Measurements from ENCODE around the gene SMIM22.
"Not testable (repeated sequence)": the region's sequence is repeated elsewhere in the genome, so short reads cannot be mapped to it uniquely, and the experiment has no call there.

SMIM22 gene

GRCh38 chr16:4769306-4769638, 25.9 kb upstream of the SMIM22 start:
- DNase-seq: no peak

- no peak for DNase-seq
Measured at GRCh38 chr16:4771646-4772045, 23.5 kb upstream of the SMIM22 start.

GRCh38 chr16:4772351-4772750, 22.8 kb upstream of the SMIM22 start:
- no peak for DNase-seq

- DNase-seq: no peak
Measured at GRCh38 chr16:4775005-4775404, 20.2 kb upstream of the SMIM22 start.

GRCh38 chr16:4776141-4776705, 18.9 kb upstream of the SMIM22 start:
- no peak for DNase-seq

GRCh38 chr16:4777339-4778049, 17.7 kb upstream of the SMIM22 start:
- DNase-seq: no peak

- no peak for DNase-seq
Measured at GRCh38 chr16:4778050-4778392, 17.1 kb upstream of the SMIM22 start.

- DNase-seq: no peak
Measured at GRCh38 chr16:4780235-4780634, 14.9 kb upstream of the SMIM22 start.

- no peak for DNase-seq
Measured at GRCh38 chr16:4783251-4783950, 11.8 kb upstream of the SMIM22 start.

- no peak for DNase-seq
Measured at GRCh38 chr16:4783951-4784336, 11.2 kb upstream of the SMIM22 start.

- not testable (repeated sequence) for DNase-seq
Measured at GRCh38 chr16:4784444-4784987, 10.7 kb upstream of the SMIM22 start.

GRCh38 chr16:4785758-4786433, 9.3 kb upstream of the SMIM22 start:
- no peak for DNase-seq

GRCh38 chr16:4787068-4787467, 8.1 kb upstream of the SMIM22 start:
- no peak for DNase-seq

GRCh38 chr16:4787627-4788482, 7.3 kb upstream of the SMIM22 start, which contains the start of gene SEPTIN12:
Gene SEPTIN12, minus strand, starts transcription at chr16:4788345. Its CDS starts 700 bp downstream, at chr16:4787645.
- DNase-seq: no peak

GRCh38 chr16:4788489-4788889, 6.7 kb upstream of the SMIM22 start:
- DNase-seq: no peak

- no peak for DNase-seq
Measured at GRCh38 chr16:4788910-4789309, 6.3 kb upstream of the SMIM22 start.

GRCh38 chr16:4790261-4790660, 4.9 kb upstream of the SMIM22 start:
- DNase-seq: no peak

- DNase-seq: no peak
Measured at GRCh38 chr16:4790871-4791270, 4.3 kb upstream of the SMIM22 start.

GRCh38 chr16:4792951-4793513, 2.1 kb upstream of the SMIM22 start:
- no peak for DNase-seq

GRCh38 chr16:4795828-4796572, 831 bp downstream of the SMIM22 start:
- DNase-seq: no peak

All from effector CD8-positive, alpha-beta T cell (primary cell).